T-helper 2 cell treated with Interferon-gamma antibody and Interleukin-4, amounts not matched to agents 100 ng/mL and 5 ng/mL, for 36 hours (primary cell): ENCODE results near the gene OPHN1. TPM values are rescaled to one million over a fixed set of nuclear protein-coding genes. Genes with fewer than 3 reads are reported as not detected.

Experiments
- intact Hi-C: fragments of 100-400 bp; cut with micrococcal nuclease; formaldehyde crosslinking; loops from one replicate; pipeline ENCODE4 v1.15.1; 2023
- total RNA-seq: library from RNA; stranded (reverse); gene quantifications from 2 replicates; pipeline ENCODE4 v1.2.3, GENCODE V29; 2022

The OPHN1 gene
- total RNA-seq, 1 donor from 2014 or later, result 0.27 TPM

DNA sequence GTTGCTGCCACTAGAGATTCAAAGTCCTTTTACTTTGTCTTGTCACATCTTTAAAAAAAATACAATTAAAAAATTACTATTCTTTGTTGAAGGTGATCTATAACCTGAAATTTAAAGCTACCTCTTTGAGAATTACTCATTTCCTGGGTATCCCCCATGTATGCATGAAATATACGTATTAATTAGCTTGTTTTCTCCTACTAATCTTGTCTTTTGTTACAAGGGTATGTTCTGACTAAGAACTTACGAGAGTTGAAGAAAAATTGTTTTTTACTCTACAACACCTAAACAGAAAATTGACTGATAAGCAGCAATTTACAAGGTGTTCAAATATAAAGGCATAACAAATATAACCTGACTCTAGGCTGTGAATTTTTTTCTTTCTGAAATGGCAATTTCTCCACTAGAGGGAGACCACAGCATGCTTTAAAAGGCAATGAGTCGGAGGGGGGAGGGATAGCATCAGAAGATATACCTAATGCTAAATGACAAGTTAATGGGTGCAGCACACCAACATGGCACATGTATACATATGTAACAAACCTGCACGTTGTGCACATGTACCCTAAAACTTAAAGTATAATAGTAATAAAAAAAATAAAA lies 249.6 kb downstream of the OPHN1 start:
- intact Hi-C loops, result no loop called here

GRCh38 chrX:68180579-68180978 lies 252.7 kb downstream of the OPHN1 start:
- intact Hi-C loops, result no loop called here

- intact Hi-C loops, result no loop called here
Observed at GRCh38 chrX:68179355-68179754, 253.9 kb downstream of the OPHN1 start.

GRCh38 chrX:68177542-68177941 lies 255.8 kb downstream of the OPHN1 start:
- intact Hi-C loops, result no loop called here

DNA sequence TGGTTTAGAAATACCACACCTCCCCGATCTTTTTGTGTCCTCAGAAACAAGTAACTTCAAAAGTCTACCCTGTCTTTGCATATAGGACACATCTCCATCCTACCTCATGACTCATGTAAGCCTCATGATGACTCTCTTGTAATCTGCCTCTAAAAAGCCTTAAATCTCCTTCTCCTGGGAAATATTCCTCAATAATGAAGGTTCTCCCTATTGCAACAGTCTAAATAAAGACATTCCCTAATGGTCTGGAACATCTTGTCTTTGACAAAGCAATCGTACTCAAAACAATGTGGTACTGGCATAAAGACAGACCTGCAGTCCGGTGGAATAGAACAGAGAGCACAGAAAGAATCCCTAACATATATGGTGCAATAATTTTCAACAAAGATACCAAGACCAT lies 257.7 kb downstream of the OPHN1 start:
- intact Hi-C loops, result no loop called here

DNA sequence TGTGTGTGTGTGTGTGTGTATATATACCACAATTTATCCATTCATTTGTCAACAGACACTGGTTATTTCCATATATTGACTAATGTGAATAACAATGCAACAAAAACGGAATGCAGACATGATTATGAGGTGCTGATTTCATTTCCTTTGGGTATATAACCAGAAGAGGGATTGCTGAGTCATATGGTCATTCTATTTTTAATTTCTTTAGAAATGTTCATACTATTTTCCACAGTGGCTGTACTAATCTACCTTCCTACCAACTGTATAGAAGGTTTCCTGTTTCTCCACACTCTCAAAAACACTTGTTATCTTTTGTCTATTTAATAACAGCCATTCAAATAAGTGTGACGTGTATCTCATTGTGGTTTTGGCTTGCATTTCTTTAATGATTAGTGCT lies 269.9 kb downstream of the OPHN1 start:
- intact Hi-C loops, result no loop called here

DNA sequence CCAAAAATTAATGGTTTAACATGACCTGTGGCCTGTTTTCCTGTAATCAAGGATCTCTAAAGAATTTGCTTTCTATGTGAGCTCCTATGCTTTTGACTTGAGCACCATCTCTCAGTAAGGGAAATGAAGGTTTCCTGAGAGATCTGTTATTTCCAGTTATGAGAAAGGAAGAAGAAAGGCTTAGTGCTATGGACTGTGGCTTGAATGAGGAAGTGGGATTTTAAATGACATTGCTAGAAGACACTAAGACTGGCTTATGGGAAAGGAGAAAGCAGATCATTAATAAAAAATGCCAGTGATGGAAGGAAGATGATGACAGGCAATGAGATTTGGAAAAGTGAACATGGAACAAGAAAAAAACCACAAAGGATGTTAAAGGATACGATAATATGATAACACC lies 285.4 kb downstream of the OPHN1 start:
- intact Hi-C loops, result no loop called here

GRCh38 chrX:68146054-68146453 lies 287.2 kb downstream of the OPHN1 start:
- intact Hi-C loops, result no loop called here

DNA sequence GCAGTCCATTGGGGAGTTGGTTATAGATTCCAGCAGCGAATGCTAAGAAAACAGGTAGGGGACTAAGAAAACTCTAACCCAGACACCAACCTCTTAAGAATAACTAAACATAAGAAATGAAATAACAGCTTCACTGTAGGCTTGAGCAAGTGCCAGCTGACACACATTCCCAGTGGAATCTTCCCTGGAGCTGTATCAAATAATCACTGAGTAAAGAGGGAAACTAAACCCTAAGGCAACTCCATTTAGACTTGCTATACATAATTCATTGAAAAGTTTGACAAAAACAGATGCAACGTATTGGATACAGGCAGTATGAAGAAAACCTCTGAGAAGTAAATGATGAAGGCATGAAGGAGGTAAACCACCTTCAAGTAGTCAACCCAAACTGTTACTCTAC lies 293.5 kb downstream of the OPHN1 start:
- intact Hi-C loops, result no loop called here

- intact Hi-C loops, result no loop called here
Observed at GRCh38 chrX:68133181-68133580, 300.1 kb downstream of the OPHN1 start.

- intact Hi-C loops, result no loop called here
Observed at GRCh38 chrX:68132749-68133148, 300.5 kb downstream of the OPHN1 start.

- intact Hi-C loops, result no loop called here
Observed at GRCh38 chrX:68121835-68122234, 311.5 kb downstream of the OPHN1 start.

GRCh38 chrX:68121371-68121770 lies 311.9 kb downstream of the OPHN1 start:
- intact Hi-C loops, result no loop called here

DNA sequence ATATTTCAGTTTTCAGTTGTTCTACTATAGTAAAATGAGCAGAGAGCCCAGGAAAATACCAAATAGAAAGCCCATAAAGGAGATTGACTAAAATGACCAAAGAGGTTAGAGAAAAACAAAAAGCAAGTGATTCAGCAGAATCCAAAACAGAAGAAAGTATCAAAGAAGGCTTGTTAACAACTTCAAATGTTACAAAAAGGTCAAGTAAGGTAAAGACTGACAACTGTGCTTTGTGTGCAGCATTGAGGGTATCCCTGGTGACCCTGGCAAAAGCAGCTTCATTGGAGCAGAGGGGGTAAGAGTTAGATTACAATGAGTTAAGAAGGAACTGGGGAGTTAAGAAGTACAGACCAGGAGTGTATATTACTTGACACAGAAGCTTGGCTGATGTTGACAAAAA lies 317.9 kb downstream of the OPHN1 start:
- intact Hi-C loops, result no loop called here

DNA sequence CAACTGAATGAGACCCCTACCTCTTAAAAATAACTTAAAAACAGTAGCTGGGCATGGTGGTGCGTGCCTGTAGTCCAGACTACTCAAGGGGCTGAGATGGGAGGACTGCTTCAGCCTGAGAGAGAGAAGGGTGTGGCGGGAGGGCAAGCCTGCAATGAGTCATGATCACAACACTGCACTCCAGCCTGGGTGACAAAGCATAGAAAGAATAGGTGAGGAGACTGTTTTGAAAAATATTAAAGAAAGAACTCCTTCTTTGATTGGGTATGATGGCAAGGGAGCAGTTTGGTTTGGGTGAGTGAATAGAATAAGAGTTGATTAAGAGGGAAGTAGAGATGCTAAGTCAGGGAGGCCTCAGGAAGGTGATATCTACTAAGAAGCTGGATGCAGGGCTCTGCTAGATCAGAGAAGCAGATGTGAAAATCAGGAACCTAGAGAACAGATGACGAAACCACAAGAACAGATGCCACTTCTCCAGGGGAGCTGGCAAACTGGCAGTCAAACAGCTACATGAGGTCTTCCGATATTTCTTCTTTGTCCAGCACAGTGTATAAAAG lies 318.6 kb downstream of the OPHN1 start:
- intact Hi-C loops, result no loop called here

DNA sequence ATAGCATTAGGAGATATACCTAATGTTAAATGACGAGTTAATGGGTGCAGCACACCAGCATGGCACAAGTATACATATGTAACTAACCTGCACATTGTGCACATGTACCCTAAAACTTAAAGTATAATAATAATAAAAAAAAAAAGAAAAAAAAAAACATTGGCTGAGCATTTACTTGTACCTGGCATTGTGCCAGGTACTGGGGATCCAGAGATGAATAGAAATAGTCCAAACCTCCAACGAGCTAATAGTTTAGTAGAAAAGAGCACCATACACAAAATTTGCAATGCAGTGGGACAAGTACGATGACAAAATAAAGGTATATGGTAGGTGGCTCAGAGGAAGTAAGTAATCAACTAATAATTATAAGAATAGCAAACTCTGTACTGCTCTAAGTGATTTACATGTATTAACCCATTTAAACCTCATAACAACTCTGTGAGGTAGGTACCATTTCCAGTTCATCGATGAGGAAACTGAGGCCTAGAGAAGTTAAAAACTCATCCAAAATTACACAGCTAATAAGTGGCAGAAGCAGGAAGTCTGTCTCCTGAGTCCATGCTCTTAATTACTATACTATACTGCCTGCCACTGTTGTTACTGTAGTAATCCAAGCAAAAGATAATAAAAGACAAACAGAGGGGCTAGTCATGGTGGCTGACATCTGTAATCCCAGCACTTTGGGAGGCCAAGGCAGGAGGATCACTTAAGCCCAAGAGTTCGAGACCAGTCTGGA lies 319.3 kb downstream of the OPHN1 start:
- intact Hi-C loops, result no loop called here

- intact Hi-C loops, result no loop called here
Observed at GRCh38 chrX:68112321-68112720, 321.0 kb downstream of the OPHN1 start.

GRCh38 chrX:68109162-68109561 lies 324.1 kb downstream of the OPHN1 start:
- intact Hi-C loops, result no loop called here

DNA sequence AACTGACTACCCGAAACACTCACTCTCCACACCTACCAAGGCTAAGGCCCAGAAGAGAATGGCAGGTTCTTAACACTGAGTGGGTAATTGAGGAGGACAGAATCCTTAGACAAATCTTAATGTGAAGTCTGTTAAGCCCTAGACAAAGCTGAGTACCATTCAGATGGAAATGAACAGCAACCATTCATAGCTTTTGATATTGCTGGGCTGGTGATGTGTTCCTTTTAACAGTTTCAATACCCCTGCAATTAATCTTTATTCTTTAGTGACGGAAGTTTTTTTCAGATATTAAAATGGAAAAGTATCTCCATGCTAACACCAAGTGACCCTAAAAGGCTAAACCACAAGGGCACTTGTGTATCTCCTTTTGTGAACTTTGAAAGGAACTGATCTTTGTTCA lies 334.9 kb downstream of the OPHN1 start:
- intact Hi-C loops, result no loop called here

GRCh38 chrX:68090266-68090665 lies 343.0 kb downstream of the OPHN1 start:
- intact Hi-C loops, result no loop called here

DNA sequence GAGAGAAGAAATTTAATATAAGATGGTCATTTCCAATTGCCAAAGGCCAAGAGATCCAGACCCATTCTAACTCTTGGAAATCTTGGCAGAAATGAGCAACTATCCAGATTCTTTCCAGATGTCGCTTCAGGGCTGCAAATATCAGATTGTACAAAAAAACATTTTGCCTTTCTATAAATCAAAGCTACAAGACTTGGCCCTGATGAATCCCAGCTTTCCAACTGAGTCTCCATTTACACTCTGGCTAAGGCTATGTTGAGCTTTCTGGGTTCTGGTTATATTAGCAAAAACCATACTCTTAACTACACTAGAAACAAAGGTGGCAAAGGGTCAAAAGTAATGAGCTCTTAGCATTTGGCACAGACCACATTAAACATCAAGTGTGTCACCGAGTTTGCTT lies 345.8 kb downstream of the OPHN1 start:
- intact Hi-C loops, result no loop called here

DNA sequence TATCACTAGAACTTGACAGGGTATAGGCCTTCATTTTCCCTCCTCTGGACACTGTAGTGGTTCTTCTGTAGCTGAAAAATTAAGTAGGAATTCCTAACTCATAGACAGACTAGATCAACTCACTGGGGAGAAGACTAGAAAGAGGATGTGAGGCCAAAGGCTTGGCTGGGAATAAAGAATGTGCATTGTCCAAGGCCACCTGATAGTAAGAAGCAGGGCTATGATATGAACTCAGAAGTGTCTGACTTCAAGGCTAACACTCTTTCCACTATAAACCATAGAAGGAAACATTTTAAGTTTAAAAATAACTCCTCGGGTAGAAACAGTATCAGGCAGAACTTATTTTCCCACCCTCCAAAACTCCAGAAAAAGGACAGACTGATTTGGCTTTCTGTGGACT lies 346.6 kb downstream of the OPHN1 start:
- intact Hi-C loops, result no loop called here

GRCh38 chrX:68084765-68085164 lies 348.5 kb downstream of the OPHN1 start:
- intact Hi-C loops, result no loop called here
